Ishikawa (cell line): ENCODE results near the gene HMCN1.

Source experiments
- CEBPB ChIP-seq: IDR thresholded peaks from 2 replicates; pipeline ENCODE4 v1.6.1; 2012
- CREB1 ChIP-seq: IDR thresholded peaks from 2 replicates; pipeline ENCODE4 v1.6.1; 2012; ENCODE audit warnings: low read depth
- EGR1 ChIP-seq: IDR thresholded peaks from 2 replicates; pipeline ENCODE4 v1.6.1; 2012
- EP300 ChIP-seq: IDR thresholded peaks from 2 replicates; pipeline ENCODE4 v1.6.1; 2012; ENCODE audit warnings: borderline replicate concordance
- FOXM1 ChIP-seq: IDR thresholded peaks from 2 replicates; pipeline ENCODE4 v1.6.1; 2012; ENCODE audit warnings: low read depth, borderline replicate concordance
- MAX ChIP-seq: IDR thresholded peaks from 2 replicates; pipeline ENCODE4 v1.6.1; 2012
- NFIC ChIP-seq: IDR thresholded peaks from 2 replicates; pipeline ENCODE4 v1.6.1; 2012
- RAD21 ChIP-seq: IDR thresholded peaks from 2 replicates; pipeline ENCODE4 v1.6.1; 2012; ENCODE audit warnings: low read depth
- REST ChIP-seq: IDR thresholded peaks from 2 replicates; pipeline ENCODE4 v1.6.1; 2012; ENCODE audit warnings: low read depth, mild to moderate bottlenecking
- TAF1 ChIP-seq: IDR thresholded peaks from 2 replicates; pipeline ENCODE4 v1.6.1; 2012; ENCODE audit warnings: low read depth, mild to moderate bottlenecking
- TCF12 ChIP-seq: IDR thresholded peaks from 2 replicates; pipeline ENCODE4 v1.6.1; 2012; ENCODE audit warnings: low read depth
- TEAD4 ChIP-seq: IDR thresholded peaks from 2 replicates; pipeline ENCODE4 v1.6.1; 2012
- YY1 ChIP-seq: IDR thresholded peaks from 2 replicates; pipeline ENCODE4 v1.6.1; 2012; ENCODE audit warnings: low read depth
- ZBTB7A ChIP-seq: IDR thresholded peaks from 2 replicates; pipeline ENCODE4 v1.6.1; 2012; ENCODE audit warnings: low read depth

GRCh38 chr1:185761841-185762240 lies 27.6 kb downstream of the HMCN1 start:
- no peak for TF ChIP-seq MAX
- no peak for TF ChIP-seq TAF1
- TF ChIP-seq CREB1, result no peak
- TF ChIP-seq REST, result no peak
- no peak for TF ChIP-seq FOXM1
- TF ChIP-seq ZBTB7A, result no peak
- no peak for TF ChIP-seq CEBPB
- no peak for TF ChIP-seq YY1
- TF ChIP-seq RAD21, result no peak
- TF ChIP-seq EP300, result no peak
- no peak for TF ChIP-seq TCF12
- no peak for TF ChIP-seq TEAD4
- TF ChIP-seq NFIC, result no peak
- no peak for TF ChIP-seq EGR1
